NCI-H2081 treated with DMSO at 0.1 percent for 48 hours (cell line): ENCODE data around the gene HNRNPM.

Experiments used
- DNase-seq: peaks from one replicate; lab custom pipeline; 2025; lab: John Stamatoyannopoulos, UW

The HNRNPM gene

GRCh38 chr19:8485561-8486371, 41.0 kb downstream of the HNRNPM start:
- DNase-seq: no peak

DNA sequence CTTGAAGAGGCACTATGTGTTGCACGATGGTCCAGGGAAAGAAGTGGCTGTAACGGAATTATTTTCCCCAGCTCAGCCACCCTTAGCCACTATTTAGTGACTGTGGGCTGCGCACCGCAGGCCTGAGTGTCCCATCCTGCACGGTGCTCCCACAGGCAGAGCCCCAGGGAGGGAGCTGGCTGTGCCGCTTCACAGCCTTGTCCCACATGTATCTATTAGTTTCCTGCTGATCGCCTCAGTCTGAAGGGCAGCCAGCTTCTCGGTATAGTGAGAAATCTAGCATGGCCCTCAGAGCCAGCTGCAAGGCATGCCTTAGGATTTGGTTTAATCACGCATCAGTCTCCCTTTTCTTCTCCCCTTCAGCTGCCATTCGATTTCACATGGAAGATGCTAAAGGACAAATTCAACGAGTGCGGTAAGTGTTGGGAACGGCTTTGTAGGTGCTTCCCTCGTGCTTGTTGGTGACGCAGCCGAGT, 41.9 kb downstream of the HNRNPM start:
- DNase-seq: no peak

DNA sequence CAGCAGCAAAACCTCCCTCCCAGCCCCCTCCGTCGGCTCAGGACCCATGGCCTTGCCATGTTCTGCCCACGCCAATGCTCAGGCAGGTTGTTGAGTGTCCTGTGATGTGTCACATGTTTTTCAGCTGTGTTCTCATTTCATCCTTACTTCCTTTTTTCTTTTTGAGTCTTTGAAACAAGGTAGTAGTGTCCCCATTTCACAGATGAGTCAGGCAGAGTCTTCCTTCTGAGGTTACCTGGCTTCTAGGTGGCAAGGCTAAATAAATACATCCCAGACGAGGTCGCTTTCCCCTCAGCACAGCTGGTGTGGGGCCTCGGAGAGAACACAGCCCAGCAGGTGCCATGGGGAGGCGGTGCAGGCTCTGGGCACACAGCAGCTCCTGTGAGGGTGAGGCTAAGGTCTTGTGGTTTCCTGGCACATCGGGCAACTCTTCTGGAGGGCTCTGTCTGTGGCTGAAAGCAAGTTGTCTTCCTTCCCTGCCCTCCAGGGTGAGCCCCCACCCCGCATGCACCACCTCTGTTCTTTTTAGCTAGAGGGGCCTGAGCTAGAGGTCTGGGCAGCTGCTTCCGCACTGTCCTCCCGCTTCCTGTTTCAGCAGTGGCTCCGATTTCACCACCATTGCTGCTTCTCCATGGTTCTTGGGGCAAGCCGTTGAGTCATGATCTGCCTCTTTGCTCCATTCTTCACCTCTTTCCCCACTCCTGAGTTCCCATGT, 42.5 kb downstream of the HNRNPM start:
- no peak for DNase-seq

GRCh38 chr19:8488365-8488764, 43.6 kb downstream of the HNRNPM start:
- DNase-seq: no peak

- DNase-seq: no peak
Measured at GRCh38 chr19:8489561-8490394, 45.0 kb downstream of the HNRNPM start.

GRCh38 chr19:8490395-8490760, 45.6 kb downstream of the HNRNPM start:
- DNase-seq: no peak

- no peak for DNase-seq
Measured at GRCh38 chr19:8490873-8491272, 46.1 kb downstream of the HNRNPM start.

GRCh38 chr19:8491574-8491973, 46.8 kb downstream of the HNRNPM start:
- no peak for DNase-seq

- no peak for DNase-seq
Measured at GRCh38 chr19:8494158-8494557, 49.4 kb downstream of the HNRNPM start.

GRCh38 chr19:8498295-8498694, 53.5 kb downstream of the HNRNPM start:
- DNase-seq: no peak

DNA sequence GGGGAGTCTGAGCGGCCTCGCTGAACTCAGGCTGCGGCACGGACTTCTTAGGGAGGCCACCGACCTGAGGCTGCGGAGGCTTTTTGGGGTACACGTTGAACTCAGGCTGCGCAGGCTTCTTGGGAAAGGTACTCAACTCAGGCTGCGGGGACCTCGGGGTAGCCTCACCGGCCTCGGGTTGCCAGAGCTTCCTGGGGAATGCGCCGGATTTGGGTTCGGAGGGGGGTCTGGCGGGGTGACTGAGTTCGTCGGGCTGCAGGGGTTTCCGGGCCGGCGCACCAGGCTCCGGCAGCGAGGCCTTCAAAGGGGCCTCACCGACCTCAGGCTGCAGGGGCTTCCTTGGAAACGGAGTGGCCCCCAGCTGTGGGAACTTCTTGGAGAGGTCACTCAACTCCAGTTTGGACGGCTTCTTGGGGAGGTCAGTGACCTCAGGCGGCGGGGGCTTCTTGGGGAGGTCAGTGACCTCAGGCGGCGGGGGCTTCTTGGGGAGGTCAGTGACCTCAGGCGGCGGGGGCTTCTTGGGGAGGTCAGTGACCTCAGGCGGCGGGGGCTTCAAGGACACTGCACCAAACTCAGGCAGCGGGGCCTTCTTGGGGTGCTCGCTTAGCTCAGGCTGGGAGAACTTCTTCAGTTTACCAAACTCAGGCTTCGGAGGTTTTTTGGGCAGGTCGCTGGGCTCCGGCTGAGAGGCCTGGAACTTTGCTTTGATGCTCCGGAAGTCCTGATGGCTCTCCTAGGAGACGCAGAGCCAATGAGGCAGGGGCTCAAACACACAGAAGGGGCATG, 54.5 kb downstream of the HNRNPM start:
- no peak for DNase-seq

DNA sequence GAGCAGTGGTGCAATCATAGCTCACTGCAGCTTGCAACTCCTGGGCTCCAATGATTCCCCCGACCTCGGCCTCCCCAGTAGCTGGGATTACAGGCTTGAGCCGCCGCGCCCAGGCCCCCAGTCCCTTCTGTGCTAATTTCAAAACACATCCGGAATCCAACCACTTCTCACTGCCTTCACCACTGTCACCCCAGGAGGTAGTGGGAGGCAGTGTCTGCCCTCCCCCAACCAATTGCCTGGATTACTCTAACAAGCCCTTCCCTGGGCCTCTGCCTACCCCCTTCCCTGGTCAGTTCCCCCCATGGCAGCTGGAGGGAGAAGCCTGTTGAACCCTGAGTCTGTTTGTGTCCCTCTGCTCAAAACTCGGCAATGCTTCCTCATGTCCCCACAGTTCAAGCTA, 55.4 kb downstream of the HNRNPM start:
- DNase-seq: no peak

- no peak for DNase-seq
Measured at GRCh38 chr19:8501516-8501915, 56.7 kb downstream of the HNRNPM start.

- no peak for DNase-seq
Measured at GRCh38 chr19:8501981-8502380, 57.2 kb downstream of the HNRNPM start.

DNA sequence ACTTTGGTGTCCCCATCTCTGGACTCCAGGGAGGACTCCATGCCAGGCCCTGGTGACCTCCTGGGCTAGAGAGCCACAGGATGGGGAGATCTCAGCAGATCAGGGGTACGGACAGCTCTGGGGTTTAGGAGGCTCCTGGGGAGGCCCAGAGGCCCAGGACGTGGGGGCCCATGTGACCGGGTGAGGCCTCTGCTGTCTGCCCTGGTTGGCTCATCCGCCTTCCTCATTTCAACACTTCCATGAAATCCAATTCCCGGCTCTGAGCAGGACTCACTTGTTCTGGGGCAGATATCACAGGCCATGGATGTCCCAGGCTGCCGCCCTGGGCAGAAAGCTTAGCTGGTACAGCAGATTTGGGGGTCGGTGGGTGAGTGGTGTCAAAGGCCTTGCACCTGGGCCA, 58.7 kb downstream of the HNRNPM start:
- DNase-seq: no peak

GRCh38 chr19:8504171-8504570, 59.4 kb downstream of the HNRNPM start:
- no peak for DNase-seq

- no peak for DNase-seq
Measured at GRCh38 chr19:8504919-8505318, 60.1 kb downstream of the HNRNPM start.

DNA sequence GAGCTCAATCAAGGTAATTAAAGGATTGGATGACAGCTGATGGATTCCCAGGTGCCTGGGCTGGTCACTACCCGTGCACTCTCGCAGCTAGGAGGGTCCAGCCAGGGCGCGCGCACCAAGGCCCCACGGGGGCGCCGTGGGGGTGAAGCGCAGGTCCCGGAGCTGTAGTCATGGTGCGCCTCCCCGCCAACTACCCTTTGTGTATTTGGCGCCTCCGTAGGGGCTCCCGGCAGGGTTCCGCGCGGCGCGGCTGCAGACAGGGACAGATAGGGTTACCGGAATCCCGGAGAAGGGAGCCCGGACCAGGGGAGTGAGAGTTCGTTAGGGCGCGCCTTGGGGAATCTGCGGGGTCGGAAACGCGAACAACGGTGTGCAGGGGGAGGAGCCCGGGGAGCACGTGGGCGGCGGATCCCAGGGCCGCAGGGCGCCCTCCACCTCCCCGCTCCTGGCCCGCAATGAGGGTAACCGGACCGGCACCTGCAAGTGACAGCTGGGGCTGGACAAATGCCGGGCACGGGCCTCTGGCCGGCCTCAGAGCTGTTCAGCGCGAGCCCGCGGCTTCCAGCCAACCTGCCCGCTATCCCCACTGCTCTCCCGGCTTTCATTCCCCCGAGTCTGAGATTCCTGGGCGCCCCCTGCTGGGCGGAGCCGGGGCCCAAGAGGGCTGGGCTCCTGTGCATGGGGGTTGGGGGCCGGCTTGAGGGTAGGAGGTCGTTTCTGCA, 61.1 kb downstream of the HNRNPM start:
- no peak for DNase-seq

GRCh38 chr19:8506402-8506957, 61.7 kb downstream of the HNRNPM start:
- DNase-seq: no peak

DNA sequence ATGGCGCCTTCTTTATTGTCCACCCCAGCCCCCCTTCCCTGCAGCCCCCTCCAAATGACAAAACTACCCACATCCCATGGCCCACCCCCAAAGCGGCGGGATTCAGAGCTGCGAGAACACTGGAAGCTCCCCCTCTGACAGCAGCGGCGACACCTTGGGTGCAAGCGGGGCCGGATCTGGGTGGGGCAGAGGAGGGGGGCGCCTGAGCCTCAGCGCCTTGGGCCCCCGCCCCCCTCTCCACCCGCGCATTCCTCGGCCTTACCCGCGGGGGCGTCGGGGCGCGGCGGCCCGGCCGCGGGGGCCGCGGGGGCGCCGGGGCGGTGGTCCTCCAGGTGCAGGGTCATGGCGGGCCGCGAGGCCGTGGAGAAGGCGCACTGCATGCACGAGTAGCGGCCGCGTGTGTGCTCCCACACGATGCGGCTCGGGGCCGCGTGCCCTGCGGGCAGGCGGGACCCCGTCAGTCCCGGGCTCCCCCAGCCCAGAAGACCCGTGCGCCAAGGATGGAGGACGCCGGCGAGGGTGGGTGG, 65.9 kb downstream of the HNRNPM start:
- no peak for DNase-seq
